ENCODE data around the gene MINAR1.

- TF ChIP-seq CTCF (IDR thresholded peaks at IDR 0.05) (no peak), EP300 (IDR thresholded peaks at IDR 0.05) (no peak)
These were observed 20.3 kb downstream of the MINAR1 start for GRCh38 chr15:79452244-79453051.

All from tibial nerve (tissue), 4 donors.